GM19099 (cell line): Measurements from ENCODE around the gene MTRFR.

Experiments
- POLR2A ChIP-seq: IDR thresholded peaks from 3 replicates; pipeline ENCODE4 v1.6.1; 2011; ENCODE audit warnings: low read depth; ENCODE audit not compliant: insufficient read length; ENCODE audit errors: extremely low read depth

Gene MTRFR

GRCh38 chr12:123284669-123285068 is 51.4 kb downstream of the MTRFR start:
- TF ChIP-seq POLR2A, result no peak

- TF ChIP-seq POLR2A, result no peak
These were observed 53.6 kb downstream of the MTRFR start for GRCh38 chr12:123286652-123287373.

- TF ChIP-seq POLR2A, result no peak
These were observed 55.6 kb downstream of the MTRFR start for GRCh38 chr12:123288751-123289346.

- TF ChIP-seq POLR2A, result no peak
These were observed 56.7 kb downstream of the MTRFR start for GRCh38 chr12:123289911-123290310.

GRCh38 chr12:123293178-123293760 is 60.0 kb downstream of the MTRFR start:
- no peak for TF ChIP-seq POLR2A

GRCh38 chr12:123305136-123305535 is 71.9 kb downstream of the MTRFR start:
- TF ChIP-seq POLR2A, result no peak

GRCh38 chr12:123306200-123306599 is 73.0 kb downstream of the MTRFR start:
- no peak for TF ChIP-seq POLR2A
